ENCODE measurements around the gene SNX1.
A peak's percentile ranks its signal among the peaks of the same experiment; 100 is the strongest.

The SNX1 gene

DNA sequence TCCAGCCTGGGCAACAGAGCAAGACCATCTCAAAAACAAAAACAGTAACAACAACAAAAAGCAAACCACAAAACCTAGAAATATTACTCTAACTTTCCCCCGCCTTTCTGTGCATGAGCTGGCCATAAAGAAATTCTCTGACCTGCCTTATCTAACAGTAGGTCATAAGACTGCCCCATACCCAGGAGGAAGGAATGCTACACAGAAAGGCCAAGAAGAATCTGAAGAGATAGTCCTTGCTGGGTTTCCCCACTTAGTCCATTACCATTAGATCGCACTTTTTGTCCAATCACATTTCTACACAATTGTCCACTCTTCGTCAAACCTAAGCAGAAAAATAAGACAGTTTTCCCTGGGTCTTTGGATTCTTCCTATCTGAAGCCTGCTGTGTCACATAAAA lies 25.7 kb upstream of the SNX1 start:
- no peak for ATAC-seq
- no peak for TF ChIP-seq TOX (CRISPR knock-in tag; IDR thresholded peaks at IDR 0.05; ENCODE audit: borderline replicate concordance)
- TF ChIP-seq SNAI2 (CRISPR knock-in tag; IDR thresholded peaks at IDR 0.05) = no peak
- TF ChIP-seq ZC3H10 (CRISPR knock-in tag; IDR thresholded peaks at IDR 0.05) = no peak
- no peak for TF ChIP-seq OSR1 (CRISPR knock-in tag; IDR thresholded peaks at IDR 0.05)
- TF ChIP-seq PPARA (CRISPR knock-in tag; IDR thresholded peaks at IDR 0.05; ENCODE audit: borderline replicate concordance) = no peak
- TF ChIP-seq GLIS3 (CRISPR knock-in tag; IDR thresholded peaks at IDR 0.05) = no peak
- no peak for TF ChIP-seq ZNF565 (CRISPR knock-in tag; conservative IDR thresholded peaks at IDR 0.05; ENCODE audit: low read depth)
- TF ChIP-seq, protein P1, sequence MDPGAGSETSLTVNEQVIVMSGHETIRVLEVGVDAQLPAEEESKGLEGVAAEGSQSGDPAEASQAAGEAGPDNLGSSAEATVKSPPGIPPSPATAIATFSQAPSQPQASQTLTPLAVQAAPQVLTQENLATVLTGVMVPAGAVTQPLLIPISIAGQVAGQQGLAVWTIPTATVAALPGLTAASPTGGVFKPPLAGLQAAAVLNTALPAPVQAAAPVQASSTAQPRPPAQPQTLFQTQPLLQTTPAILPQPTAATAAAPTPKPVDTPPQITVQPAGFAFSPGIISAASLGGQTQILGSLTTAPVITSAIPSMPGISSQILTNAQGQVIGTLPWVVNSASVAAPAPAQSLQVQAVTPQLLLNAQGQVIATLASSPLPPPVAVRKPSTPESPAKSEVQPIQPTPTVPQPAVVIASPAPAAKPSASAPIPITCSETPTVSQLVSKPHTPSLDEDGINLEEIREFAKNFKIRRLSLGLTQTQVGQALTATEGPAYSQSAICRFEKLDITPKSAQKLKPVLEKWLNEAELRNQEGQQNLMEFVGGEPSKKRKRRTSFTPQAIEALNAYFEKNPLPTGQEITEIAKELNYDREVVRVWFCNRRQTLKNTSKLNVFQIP (CRISPR knock-in tag; IDR thresholded peaks at IDR 0.05; ENCODE audit: borderline replicate concordance, low read depth) = no peak
- no peak for TF ChIP-seq ZNF8 (CRISPR knock-in tag; IDR thresholded peaks at IDR 0.05)
- TF ChIP-seq ARNTL (CRISPR knock-in tag; IDR thresholded peaks at IDR 0.05; ENCODE audit: borderline replicate concordance, low read depth) = no peak
- no peak for TF ChIP-seq BACH2 (CRISPR knock-in tag; IDR thresholded peaks at IDR 0.05; ENCODE audit: borderline replicate concordance)
- TF ChIP-seq, protein P2, sequence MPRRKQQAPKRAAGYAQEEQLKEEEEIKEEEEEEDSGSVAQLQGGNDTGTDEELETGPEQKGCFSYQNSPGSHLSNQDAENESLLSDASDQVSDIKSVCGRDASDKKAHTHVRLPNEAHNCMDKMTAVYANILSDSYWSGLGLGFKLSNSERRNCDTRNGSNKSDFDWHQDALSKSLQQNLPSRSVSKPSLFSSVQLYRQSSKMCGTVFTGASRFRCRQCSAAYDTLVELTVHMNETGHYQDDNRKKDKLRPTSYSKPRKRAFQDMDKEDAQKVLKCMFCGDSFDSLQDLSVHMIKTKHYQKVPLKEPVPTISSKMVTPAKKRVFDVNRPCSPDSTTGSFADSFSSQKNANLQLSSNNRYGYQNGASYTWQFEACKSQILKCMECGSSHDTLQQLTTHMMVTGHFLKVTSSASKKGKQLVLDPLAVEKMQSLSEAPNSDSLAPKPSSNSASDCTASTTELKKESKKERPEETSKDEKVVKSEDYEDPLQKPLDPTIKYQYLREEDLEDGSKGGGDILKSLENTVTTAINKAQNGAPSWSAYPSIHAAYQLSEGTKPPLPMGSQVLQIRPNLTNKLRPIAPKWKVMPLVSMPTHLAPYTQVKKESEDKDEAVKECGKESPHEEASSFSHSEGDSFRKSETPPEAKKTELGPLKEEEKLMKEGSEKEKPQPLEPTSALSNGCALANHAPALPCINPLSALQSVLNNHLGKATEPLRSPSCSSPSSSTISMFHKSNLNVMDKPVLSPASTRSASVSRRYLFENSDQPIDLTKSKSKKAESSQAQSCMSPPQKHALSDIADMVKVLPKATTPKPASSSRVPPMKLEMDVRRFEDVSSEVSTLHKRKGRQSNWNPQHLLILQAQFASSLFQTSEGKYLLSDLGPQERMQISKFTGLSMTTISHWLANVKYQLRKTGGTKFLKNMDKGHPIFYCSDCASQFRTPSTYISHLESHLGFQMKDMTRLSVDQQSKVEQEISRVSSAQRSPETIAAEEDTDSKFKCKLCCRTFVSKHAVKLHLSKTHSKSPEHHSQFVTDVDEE (CRISPR knock-in tag; IDR thresholded peaks at IDR 0.05) = no peak
- no peak for TF ChIP-seq RARB (CRISPR knock-in tag; IDR thresholded peaks at IDR 0.05)

DNA sequence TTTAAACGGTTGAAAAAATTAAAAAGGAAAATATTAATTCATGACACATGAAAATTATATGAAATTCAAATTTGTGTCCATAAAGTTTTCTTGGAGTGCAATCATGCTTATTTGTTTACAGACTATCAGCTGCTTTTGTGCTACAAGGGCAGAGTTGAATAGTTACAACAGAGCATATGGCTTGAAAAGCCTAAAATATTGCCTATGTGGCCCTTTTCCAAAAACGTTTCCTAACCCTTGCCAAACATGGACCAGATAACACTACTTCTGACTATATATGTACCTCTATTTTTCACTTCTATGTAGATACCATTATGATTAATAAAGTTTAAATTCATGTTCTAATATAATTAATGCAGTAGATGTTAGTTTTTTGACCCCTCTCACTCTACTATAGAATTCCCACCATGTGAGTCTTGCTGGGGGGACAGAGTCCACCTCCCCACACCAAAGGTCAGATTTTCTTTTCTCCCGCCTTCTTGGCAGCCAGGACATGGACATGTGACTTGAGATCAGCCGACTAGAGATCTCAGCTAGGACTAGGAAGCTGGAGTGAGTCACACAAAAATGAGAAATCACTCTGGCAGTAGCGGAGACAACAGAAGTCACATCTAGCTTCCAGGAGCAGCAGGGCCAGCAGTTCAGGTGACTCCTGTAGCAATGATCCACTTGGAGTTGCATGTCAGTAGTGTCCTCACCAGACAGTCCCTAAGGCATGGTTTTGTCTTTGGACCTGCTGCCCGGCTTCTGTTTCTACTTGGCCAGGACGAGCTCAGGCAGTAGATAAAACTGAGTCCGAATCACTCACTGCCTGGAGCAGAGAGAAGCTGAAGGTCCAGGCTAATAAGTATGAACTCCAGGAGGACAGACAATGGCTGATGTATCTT lies 24.6 kb upstream of the SNX1 start:
- TF ChIP-seq, protein P3, sequence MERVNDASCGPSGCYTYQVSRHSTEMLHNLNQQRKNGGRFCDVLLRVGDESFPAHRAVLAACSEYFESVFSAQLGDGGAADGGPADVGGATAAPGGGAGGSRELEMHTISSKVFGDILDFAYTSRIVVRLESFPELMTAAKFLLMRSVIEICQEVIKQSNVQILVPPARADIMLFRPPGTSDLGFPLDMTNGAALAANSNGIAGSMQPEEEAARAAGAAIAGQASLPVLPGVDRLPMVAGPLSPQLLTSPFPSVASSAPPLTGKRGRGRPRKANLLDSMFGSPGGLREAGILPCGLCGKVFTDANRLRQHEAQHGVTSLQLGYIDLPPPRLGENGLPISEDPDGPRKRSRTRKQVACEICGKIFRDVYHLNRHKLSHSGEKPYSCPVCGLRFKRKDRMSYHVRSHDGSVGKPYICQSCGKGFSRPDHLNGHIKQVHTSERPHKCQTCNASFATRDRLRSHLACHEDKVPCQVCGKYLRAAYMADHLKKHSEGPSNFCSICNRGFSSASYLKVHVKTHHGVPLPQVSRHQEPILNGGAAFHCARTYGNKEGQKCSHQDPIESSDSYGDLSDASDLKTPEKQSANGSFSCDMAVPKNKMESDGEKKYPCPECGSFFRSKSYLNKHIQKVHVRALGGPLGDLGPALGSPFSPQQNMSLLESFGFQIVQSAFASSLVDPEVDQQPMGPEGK (CRISPR knock-in tag; IDR thresholded peaks at IDR 0.05; ENCODE audit: borderline replicate concordance) = no peak
- TF ChIP-seq ZNF8 (CRISPR knock-in tag; IDR thresholded peaks at IDR 0.05) = no peak
- no peak for TF ChIP-seq CSDC2 (CRISPR knock-in tag; IDR thresholded peaks at IDR 0.05)
- TF ChIP-seq, protein P1 (CRISPR knock-in tag; IDR thresholded peaks at IDR 0.05; ENCODE audit: borderline replicate concordance, low read depth) = no peak
- TF ChIP-seq, protein P4, sequence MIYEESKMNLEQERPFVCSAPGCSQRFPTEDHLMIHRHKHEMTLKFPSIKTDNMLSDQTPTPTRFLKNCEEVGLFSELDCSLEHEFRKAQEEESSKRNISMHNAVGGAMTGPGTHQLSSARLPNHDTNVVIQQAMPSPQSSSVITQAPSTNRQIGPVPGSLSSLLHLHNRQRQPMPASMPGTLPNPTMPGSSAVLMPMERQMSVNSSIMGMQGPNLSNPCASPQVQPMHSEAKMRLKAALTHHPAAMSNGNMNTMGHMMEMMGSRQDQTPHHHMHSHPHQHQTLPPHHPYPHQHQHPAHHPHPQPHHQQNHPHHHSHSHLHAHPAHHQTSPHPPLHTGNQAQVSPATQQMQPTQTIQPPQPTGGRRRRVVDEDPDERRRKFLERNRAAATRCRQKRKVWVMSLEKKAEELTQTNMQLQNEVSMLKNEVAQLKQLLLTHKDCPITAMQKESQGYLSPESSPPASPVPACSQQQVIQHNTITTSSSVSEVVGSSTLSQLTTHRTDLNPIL (CRISPR knock-in tag; IDR thresholded peaks at IDR 0.05; ENCODE audit: low read depth) = no peak
- TF ChIP-seq SNAI2 (CRISPR knock-in tag; IDR thresholded peaks at IDR 0.05) = no peak
- TF ChIP-seq RARB (CRISPR knock-in tag; IDR thresholded peaks at IDR 0.05) = no peak
- no peak for TF ChIP-seq ZFP3 (CRISPR knock-in tag; IDR thresholded peaks at IDR 0.05)
- peak; percentile 79 for ATAC-seq

DNA sequence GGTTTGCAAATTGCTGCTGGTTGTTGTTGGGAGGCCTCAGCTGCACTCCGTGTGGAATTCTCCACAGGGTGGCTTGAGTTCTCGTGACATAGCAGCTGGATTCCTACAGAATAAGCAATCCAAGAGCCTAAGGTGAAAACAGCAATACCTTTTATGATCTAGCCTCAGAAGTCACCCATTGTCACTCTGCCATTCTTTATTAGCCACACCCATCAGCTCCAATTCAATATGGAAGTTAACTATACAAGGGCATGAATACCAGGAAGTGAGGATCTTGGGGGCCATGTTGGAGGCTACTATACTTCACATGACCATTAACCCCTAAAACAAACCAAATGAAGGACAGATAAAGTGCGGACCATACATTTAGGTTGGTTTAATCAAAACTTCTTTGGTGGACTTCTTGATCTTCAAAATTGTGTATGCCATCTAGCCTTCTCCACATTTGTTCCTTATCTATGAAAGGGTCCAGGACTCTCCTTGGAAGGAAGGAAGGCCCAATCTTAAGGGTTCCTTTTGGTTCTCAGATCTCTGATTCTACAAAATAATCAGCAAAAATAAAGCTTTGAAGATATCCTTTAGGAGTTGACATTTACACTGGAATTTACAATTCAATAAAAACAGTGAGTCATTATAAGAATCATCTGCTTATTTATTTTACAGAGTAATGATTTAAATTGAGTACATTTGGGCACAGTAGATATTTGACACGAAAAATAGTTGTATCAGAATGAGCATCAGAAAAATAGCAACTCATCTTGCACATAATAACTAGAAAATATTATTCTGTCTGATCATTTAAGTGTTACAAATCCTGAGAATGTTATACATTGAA lies 23.6 kb upstream of the SNX1 start:
- no peak for ATAC-seq
- TF ChIP-seq BACH2 (CRISPR knock-in tag; IDR thresholded peaks at IDR 0.05; ENCODE audit: borderline replicate concordance) (no peak), TOX (CRISPR knock-in tag; IDR thresholded peaks at IDR 0.05; ENCODE audit: borderline replicate concordance) (no peak), TCF4 (CRISPR knock-in tag; IDR thresholded peaks at IDR 0.05; ENCODE audit: borderline replicate concordance) (no peak), SNAI2 (CRISPR knock-in tag; IDR thresholded peaks at IDR 0.05) (no peak), GLIS3 (CRISPR knock-in tag; IDR thresholded peaks at IDR 0.05) (no peak)
- TF ChIP-seq, protein P2 (CRISPR knock-in tag; IDR thresholded peaks at IDR 0.05) = no peak
- TF ChIP-seq, protein P4 (CRISPR knock-in tag; IDR thresholded peaks at IDR 0.05; ENCODE audit: low read depth) = no peak

All from SK-N-SH treated with all-trans-retinoic acid at 6 μM for 48 hours (cell line).